GM10248 (cell line): ENCODE results near the gene CERS6.

Experiments used
- CTCF ChIA-PET: fragments of 300-600 bp; sonication (Branson Sonifier 250); formaldehyde crosslinking; extraction: SDS; loops from one replicate; lab custom pipeline; 2021; ENCODE audit warnings: antibody characterized with exemption; lab: Yijun Ruan, JAX
- POLR2A ChIA-PET: fragments of 350-650 bp; sonication (Branson Sonifier 250); formaldehyde crosslinking; extraction: SDS; loops from one replicate; lab custom pipeline; 2020; ENCODE audit warnings: antibody characterized with exemption; lab: Yijun Ruan, JAX
- DNase-seq: peaks from one replicate; pipeline ENCODE4 v3.0.0; 2012; ENCODE audit errors: extremely low spot score
- TF ChIP-seq, protein P1 (sequence below): IDR thresholded peaks from 2 replicates; pipeline ENCODE4 v1.5.1; 2012; ENCODE audit warnings: mild to moderate bottlenecking, low read depth; ENCODE audit errors: extremely low read depth, missing control alignments, control extremely low read depth

CERS6 gene

DNA sequence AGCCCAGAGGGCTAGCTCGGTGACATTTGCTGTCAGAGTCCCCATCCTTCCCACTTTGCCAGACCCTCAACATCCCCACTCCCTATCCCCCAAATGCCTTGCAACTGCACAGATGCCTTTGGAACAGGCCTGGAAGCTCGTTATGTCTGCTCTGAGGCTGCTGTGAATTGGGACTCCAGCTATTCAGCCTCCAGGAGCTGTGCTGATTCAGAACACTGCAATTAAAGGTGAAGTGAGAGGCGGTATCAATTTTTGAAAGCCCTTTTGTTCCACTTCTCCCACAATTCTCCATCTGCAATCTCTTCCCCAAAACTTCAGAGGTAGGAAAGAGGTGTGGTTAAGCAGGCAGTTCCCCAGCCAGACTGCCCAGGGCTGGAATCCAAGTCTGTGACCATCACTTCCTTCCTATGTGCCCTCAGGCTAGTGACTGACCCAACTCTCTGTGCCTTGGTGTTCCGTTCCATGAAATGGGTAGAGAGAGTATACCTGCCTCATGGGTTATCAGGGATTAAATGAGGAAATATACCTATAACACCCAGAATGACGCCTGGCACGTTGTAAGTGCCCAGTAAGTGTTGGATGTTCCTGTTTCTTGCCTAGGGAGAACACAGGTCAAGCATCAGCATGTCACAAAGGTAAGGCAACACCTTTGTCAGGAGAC, 363.9 kb downstream of the CERS6 start:
- CTCF ChIA-PET = interaction anchor here (1.2 kb wide), 1 partner anchor 34 kb away, joined by 3 read pairs; no protein-coding TSS in a partner anchor
- TF ChIP-seq, protein P1, sequence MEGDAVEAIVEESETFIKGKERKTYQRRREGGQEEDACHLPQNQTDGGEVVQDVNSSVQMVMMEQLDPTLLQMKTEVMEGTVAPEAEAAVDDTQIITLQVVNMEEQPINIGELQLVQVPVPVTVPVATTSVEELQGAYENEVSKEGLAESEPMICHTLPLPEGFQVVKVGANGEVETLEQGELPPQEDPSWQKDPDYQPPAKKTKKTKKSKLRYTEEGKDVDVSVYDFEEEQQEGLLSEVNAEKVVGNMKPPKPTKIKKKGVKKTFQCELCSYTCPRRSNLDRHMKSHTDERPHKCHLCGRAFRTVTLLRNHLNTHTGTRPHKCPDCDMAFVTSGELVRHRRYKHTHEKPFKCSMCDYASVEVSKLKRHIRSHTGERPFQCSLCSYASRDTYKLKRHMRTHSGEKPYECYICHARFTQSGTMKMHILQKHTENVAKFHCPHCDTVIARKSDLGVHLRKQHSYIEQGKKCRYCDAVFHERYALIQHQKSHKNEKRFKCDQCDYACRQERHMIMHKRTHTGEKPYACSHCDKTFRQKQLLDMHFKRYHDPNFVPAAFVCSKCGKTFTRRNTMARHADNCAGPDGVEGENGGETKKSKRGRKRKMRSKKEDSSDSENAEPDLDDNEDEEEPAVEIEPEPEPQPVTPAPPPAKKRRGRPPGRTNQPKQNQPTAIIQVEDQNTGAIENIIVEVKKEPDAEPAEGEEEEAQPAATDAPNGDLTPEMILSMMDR = no peak
- DNase-seq = no peak
- POLR2A ChIA-PET = no interaction called here

DNA sequence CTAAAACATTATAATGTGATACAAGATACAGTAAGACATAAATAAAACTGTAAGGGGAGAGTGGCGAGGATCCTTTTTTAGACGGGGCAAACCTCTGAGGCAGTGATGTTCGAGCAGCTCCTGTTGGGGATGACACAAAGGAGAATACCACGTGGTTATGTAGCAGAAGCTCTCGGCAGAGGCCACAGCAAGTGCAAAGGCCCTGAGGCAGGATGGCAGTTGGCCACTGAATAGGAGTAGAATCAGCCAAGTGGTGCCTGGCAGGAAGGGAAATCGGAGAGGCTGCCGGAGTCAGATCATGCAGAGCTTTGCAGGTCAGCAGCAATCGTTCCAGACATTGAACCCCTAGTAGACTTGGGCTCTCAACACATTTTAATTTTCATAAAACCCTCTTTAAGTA, 365.5 kb downstream of the CERS6 start:
- ChIA-PET CTCF (interaction anchor here (2.2 kb wide), 1 partner anchor 9 kb away, joined by 6 read pairs; no protein-coding TSS in a partner anchor), POLR2A (no interaction called here)
- DNase-seq = no peak
- TF ChIP-seq, protein P1 = no peak

DNA sequence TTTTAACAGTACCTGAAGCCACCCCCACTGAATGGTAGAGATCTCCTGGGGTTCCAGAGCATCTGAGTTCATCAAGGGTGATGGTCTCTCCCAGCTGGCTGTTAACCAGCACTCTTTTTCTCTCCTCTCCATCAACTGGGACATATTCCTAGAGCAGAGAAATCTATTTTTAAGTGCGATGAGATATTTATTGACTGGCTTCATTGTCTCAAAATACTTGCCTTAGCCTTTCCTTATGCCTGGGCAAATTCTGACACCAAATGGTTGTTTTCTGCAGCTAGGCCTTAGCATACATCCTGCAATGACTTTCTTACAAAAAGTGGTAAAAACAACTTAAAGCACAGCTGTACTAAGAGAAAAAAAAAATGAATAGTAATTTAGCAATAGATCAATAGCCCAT, 365.9 kb downstream of the CERS6 start:
- no peak for DNase-seq
- POLR2A ChIA-PET = no interaction called here
- CTCF ChIA-PET = interaction anchor here (2.2 kb wide), 1 partner anchor 9 kb away, joined by 6 read pairs; no protein-coding TSS in a partner anchor
- TF ChIP-seq, protein P1 = no peak
